HG03280 (cell line): Measurements from ENCODE around the gene AP1S1.

Experiments used
- ATAC-seq: cut with Tn5 transposase; IDR thresholded peaks from one replicate; pipeline ENCODE4 v1.9.1; 2021; ENCODE audit warnings: mild to moderate bottlenecking, moderate library complexity; ENCODE audit not compliant: unreplicated experiment

AP1S1 gene

GRCh38 chr7:101169838-101170551 lies 15.7 kb downstream of the AP1S1 start:
- no peak for ATAC-seq

GRCh38 chr7:101170617-101171441 lies 16.6 kb downstream of the AP1S1 start:
- ATAC-seq: no peak

GRCh38 chr7:101171442-101171837 lies 17.2 kb downstream of the AP1S1 start:
- no peak for ATAC-seq

DNA sequence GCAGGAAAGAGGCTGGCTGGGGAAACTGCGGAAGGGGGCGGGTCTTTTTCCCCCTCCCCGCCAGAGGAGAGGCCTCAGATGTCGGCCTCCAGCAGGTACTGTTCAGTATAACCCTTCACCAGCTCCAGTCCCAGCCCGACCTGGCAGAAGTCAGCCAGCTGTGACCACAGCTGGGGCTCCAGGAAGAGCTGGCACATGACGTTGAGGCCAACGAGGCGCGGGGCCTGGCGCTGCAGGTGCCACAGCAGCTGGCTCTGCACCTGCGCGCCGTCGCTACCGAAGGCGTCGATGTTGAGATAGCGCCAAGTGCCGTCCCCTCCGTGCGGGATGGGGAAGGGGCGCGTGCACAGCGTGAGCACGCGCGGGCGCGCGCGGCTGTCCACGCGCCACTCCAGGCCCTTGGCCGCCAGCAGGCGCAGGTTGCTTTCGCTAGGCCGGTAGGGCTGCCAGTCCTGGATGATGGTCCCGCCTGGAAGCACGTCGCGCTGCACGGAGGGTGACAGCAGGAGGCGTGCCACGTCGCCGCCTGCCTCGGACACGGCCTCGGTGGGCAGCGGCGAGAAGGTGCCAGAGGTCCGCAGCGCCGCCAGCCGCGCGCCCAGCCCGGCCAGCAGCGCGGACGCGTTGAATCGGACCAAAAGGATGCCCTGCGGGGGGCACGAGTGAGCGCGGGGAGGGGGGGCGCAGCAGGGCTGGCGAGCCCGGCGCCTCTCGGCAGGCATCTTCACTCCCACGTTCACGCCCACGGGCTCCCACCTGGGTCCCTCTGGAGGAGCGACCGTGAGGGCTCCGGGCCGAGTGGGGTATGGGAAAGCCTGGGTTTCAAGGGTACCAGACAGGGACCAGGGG lies 18.0 kb downstream of the AP1S1 start:
- ATAC-seq: no peak

DNA sequence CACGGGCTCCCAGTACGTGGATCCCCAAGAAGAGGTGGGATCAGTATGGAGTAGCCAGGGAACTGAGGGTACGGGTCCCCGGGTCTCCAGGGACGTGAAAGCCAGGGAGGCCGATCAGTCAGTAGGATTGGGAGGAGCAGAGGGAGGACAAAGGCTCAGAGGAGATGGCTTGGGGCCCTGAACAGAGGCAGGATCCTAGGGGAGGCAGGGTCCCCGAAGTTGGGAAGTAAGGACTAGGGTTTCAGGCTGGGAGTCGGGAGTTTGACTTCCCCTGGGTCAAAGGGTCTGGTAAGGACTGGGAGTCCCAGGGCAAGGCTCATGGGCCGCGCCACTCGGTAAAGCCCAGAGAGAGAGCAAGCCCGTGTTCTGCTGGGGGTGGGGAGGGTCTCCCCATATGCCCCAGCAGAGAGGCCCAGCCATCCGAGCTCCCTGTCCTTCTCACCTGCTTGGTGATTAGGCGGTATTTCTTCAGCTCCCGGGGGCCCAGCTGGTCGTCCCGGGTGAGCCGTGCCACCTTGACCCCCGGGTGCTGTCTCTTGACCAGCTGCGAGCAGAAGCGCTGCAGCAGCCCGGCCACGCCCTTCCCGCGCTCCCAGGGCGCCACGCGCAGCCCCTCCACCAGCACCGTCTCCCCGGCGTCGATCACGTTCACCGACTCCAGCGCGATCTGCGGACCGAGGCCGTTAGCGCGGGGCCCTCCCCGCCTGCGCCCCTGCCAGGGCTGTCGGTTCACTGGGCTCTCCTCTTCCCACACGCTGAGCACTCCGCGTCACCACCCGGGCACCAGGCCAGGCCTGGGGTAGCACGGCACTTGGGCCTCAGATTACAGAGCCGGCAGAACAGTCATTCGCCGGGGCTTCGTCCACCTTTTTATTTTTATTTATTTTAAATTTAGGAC lies 18.8 kb downstream of the AP1S1 start:
- ATAC-seq: no peak

DNA sequence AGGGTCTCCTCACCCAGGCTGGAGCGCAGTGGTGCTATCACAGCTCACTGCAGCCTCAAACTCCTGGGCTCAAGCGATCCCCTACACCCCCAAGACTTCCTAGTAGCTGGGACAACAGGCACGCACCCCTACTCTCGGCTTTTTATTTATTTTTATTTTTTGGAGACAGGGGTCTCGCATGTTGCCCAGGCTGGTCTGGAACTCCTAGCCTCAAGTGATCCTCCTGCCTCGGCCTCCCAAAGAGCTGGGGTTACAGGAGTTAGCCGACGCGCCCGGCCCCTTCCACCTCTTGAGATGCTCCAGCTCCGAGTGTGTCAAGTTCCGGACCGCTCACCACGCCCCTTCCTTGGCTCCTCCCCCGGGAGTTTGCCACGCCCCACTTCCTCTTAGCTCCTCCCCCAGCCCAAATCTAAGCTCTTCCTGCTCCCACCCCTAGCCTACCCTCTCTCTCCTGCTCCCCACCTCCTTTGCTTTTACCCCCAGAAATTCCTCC lies 19.5 kb downstream of the AP1S1 start:
- peak; percentile 66 for ATAC-seq

DNA sequence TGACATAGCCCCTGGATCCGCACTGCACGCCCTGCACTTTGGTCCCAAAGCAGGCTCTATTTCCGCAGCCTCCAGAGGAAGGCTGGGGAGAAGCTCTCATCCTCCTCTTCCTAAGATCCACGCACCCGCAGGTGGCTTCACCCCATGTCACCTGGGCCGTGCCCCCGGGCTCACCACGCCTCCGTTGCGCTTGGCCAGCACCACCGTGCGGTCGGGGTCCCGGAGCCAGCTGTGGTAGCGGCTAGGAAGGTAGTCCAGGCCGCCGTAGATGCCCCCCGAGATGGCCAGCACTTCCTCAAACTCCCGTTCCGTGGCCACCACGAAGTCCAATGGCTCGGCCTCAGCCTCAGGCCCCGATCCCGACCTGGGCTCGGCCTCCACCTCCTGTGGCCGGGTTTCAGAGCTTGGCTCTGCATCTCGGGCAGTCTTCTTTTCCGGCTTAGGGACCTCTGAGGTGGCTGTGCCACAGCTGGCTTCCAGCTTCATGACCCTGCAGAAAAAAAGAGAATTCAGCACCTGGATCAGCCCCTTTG lies 20.1 kb downstream of the AP1S1 start:
- no peak for ATAC-seq

GRCh38 chr7:101175664-101176063 lies 21.4 kb downstream of the AP1S1 start:
- ATAC-seq: no peak

DNA sequence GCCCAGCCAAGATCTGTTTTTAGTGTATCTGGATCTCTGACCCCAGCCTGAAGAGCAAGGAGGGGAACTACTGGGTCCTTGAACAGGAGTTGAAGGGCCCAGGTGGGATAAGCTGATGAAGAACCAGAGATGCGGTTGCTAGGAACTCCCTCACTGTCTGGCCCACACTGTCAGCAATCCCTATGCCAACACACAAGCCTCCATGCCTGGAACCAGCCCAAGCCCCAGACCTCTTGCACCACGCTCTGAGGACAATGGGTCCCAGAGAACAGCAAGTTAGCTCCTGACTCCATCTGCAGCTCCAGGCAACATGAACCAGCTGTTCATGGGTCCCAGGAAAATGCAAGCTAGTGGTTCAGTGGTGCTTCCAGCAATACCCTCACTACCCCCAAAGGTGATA lies 23.4 kb downstream of the AP1S1 start:
- ATAC-seq: no peak

DNA sequence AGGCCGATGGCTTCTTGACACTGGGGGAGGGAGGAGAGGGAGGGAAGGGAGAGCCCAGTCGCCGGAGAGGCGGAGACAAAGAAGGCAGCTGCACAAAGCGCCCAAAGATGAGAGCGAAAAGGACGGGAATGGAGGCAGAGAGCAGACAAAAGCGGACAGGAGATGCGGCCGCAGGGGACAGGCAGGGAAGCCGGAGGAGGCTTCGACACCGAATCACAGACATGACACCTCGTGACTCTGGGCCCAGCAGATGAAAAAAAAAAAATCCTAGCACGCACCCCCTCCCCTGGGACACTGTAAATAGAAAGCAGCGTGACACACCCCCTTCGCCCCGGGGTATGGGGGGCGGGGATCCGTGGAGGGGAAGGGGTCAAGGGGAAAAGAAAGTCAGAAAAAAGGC lies 24.8 kb downstream of the AP1S1 start:
- no peak for ATAC-seq

DNA sequence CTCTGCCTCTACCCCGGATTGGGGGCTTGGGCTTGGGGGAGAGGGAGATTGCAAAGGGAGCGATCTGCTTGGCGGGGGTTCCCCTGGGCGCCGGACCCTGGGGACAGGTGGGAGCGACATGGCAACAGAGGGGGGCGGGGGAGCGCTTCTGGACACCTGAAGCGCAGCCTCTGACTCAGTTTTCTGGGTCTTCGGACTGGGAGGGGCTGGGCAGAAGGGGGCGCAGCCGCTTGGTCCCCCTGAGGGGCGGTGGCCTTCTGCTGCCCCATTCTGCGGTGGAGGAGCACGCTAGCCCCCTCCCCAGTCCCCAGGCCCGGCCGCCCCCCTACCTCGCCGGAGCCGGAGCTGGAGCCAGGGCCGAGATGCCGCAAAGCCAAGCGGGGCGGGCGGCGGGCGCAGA lies 25.4 kb downstream of the AP1S1 start:
- ATAC-seq: no peak

DNA sequence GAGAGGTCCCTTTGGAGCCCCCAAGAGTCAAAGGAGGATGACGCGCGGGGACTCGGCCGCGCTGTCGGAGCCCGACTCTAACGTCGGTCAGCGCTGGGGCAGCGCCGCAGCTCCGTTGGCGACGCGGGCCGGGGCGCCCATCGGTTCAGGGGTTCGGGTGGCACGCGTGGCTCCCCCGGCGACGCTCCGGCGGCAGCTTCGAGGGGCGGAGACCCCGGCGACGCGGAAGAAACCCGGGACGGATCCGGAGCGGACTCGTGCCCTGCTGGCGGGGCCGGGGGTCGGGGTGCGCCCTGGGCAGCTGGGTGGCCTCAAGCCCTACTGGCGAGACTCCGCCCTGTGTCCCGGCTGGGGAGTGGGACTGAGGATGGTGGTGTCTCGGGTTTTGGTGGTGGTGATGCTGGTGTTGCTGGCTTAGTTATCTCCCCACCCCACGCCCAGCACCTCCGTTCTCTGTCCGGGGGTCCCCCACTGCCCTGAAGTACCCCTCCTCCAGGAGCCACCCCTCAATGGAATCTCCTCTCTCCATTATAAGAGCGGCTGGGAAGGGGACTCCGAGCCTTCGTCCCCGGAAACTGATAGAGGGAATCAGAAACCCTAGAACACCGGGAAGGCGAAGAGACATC lies 26.0 kb downstream of the AP1S1 start, which contains the start of gene NAT16:
NAT16 (minus strand) TSS at position 164 of the 626 bp plus-strand sequence. CDS start 5,486 bp downstream, outside the sequence.
- ATAC-seq: no peak

DNA sequence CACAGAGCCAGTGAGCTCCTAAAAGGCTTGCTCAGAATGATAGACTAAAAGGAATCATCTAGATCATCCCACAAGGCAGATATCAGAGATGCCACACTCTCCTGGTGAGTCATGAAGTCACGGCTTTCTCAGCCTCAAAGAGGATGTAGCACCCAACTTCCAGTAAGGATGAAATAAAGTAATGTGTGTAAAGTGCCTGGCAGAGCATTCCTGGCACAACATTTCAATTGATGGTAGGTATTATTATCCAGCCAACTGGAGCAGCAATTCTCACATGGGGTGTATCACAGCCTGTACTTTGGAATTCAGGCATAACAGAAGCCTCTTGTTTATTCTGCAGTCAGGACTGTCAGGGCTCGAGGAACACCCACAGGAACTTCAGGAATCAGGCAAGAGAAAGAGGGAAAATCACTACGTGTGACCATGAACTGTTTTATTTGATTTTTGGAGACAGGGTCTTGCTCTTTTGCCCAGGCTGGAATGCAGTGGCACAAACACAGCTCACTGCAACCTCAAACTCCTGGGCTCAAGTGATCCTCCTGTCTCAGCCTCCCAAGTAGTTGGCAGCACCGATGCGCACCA lies 31.1 kb downstream of the AP1S1 start:
- ATAC-seq: no peak

- no peak for ATAC-seq
Measured at GRCh38 chr7:101186194-101186593, 31.9 kb downstream of the AP1S1 start.

GRCh38 chr7:101186844-101187428 lies 32.7 kb downstream of the AP1S1 start:
- ATAC-seq: no peak

DNA sequence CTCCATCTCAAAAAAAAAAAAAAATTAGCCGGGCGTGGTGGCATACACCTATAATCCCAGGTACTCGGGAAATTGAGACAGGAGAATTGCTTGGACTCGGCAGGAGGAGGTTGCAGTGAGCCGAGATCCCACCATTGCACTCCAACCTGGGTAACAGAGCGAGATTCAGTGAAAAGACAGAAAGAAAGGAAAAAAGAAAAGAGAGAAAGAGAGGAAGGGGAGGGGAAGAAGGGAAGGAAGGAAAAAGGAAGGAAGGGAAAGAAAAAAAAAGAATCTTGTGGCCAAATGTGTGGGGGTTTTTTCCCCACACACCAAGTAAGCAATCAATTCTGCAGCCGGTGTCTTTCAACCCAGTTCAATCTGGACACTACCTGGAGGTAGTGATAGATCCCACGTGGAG lies 34.8 kb downstream of the AP1S1 start:
- no peak for ATAC-seq

- ATAC-seq: no peak
Measured at GRCh38 chr7:101195884-101196283, 41.6 kb downstream of the AP1S1 start.

- no peak for ATAC-seq
Measured at GRCh38 chr7:101197991-101198390, 43.7 kb downstream of the AP1S1 start.

DNA sequence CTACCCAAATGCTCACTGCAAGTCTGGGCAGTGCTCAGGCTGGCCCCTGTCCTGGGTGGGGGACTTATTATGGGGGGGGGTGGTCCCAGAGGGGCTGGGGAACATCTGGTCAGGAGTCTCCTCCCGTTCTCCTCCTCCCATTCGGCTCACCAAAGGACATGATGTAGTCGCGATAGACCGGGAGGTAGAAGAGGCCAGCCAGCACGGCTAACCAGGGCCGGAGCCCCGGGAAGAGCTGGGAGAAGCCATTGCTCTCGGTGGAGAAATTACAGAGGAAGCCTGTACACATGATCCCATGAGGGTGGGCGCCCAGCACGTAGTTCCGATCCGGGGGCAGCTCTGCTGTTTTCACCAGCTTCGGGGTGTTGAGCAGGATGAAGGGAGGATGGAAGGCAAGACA lies 44.2 kb downstream of the AP1S1 start:
- ATAC-seq: no peak
